Activated CD4-positive, alpha-beta memory T cell treated with anti-CD3 and anti-CD28 coated beads, Interleukin-2, amount 10 ng/mL, durations not matched to agents 7 days and 5 days (primary cell): Measurements from ENCODE around the gene DRD4. TPM values are rescaled to one million over a fixed set of nuclear protein-coding genes. Genes with fewer than 3 reads are reported as not detected.

Experiments used
- CTCF ChIA-PET: fragments of 350-600 bp; sonication (Branson Sonifier 250); formaldehyde crosslinking; loops from one replicate; lab custom pipeline; 2021; ENCODE audit warnings: antibody characterized with exemption, inconsistent platforms; lab: Charles Lee
- POLR2A ChIA-PET: fragments of 350-600 bp; sonication (Branson Sonifier 250); formaldehyde crosslinking; loops from one replicate; lab custom pipeline; 2021; ENCODE audit warnings: antibody characterized with exemption; lab: Charles Lee
- DNase-seq: peaks from one replicate; pipeline ENCODE4 v3.0.0-alpha.2; 2020
- H3K27ac Mint-ChIP-seq: one replicate; pipeline ENCODE4 v1.8.0; 2021; ENCODE audit warnings: mild to moderate bottlenecking, mixed read lengths
- H3K27me3 Mint-ChIP-seq: one replicate; pipeline ENCODE4 v1.8.0; 2021; ENCODE audit warnings: mixed read lengths
- H3K36me3 Mint-ChIP-seq: one replicate; pipeline ENCODE4 v1.8.0; 2021; ENCODE audit warnings: low read depth, mixed read lengths
- H3K4me1 Mint-ChIP-seq: one replicate; pipeline ENCODE4 v1.8.0; 2021; ENCODE audit warnings: mixed read lengths
- H3K4me3 Mint-ChIP-seq: one replicate; pipeline ENCODE4 v1.8.0; 2021; ENCODE audit warnings: mild to moderate bottlenecking, mixed read lengths
- H3K9me3 Mint-ChIP-seq: one replicate; pipeline ENCODE4 v1.8.0; 2021; ENCODE audit warnings: mixed read lengths
- total RNA-seq, 2 experiments: library from RNA; stranded (reverse); gene quantifications; one replicate each; pipeline ENCODE4 v1.2.3, GENCODE V29; 2021

The DRD4 gene
- total RNA-seq, 2 experiments from 2014 or later, result 0.18 to 0.20 TPM

GRCh38 chr11:601573-602245, 35.4 kb upstream of the DRD4 start:
- Mint-ChIP-seq H3K27ac (no peak overlapping the region), H3K4me1 (peaks cover 5% of the 10 kb centered on the region), H3K4me3 (no peak overlapping the region), H3K27me3 (no peaks in the 10 kb centered on the region), H3K36me3 (peaks cover 54% of the 10 kb centered on the region), H3K9me3 (no peaks in the 10 kb centered on the region)
- ChIA-PET CTCF (interaction anchor here (0.7 kb wide), 1 partner anchor 234 kb away, joined by 4 read pairs; no protein-coding TSS in a partner anchor), POLR2A (interaction anchor here (0.9 kb wide), 1 partner anchor 26 kb away, joined by 3 read pairs; the partner anchor contains the start of gene PHRF1)
- DNase-seq, result no peak

DNA sequence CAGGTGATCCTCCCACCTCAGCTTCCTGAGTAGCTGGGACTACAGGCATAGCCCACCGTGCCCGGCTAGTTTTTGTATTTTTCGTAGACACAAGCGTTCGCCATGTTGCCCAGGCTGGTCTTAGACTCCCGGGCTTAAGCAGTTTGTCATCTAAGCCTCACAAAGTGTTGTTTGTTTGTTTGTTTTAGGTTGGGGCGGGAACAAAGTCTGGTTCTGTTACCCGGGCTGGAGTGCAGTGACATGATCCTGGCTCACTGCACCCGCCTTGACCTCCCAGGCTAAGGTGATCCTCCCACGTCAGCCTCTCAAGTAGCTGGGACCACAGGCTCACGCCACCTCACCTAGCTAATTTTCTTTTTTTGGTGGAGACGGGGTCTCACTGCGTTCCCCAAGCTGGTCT, 33.9 kb upstream of the DRD4 start:
- H3K27me3 Mint-ChIP-seq, result no peaks in the 10 kb centered on the region
- H3K4me3 Mint-ChIP-seq, result no peak overlapping the region
- POLR2A ChIA-PET, result no interaction called here
- DNase-seq, result no peak
- no peaks in the 10 kb centered on the region for H3K9me3 Mint-ChIP-seq
- H3K36me3 Mint-ChIP-seq, result peaks cover 56% of the 10 kb centered on the region
- H3K4me1 Mint-ChIP-seq, result no peaks in the 10 kb centered on the region
- no peak overlapping the region for H3K27ac Mint-ChIP-seq
- CTCF ChIA-PET, result no interaction called here

DNA sequence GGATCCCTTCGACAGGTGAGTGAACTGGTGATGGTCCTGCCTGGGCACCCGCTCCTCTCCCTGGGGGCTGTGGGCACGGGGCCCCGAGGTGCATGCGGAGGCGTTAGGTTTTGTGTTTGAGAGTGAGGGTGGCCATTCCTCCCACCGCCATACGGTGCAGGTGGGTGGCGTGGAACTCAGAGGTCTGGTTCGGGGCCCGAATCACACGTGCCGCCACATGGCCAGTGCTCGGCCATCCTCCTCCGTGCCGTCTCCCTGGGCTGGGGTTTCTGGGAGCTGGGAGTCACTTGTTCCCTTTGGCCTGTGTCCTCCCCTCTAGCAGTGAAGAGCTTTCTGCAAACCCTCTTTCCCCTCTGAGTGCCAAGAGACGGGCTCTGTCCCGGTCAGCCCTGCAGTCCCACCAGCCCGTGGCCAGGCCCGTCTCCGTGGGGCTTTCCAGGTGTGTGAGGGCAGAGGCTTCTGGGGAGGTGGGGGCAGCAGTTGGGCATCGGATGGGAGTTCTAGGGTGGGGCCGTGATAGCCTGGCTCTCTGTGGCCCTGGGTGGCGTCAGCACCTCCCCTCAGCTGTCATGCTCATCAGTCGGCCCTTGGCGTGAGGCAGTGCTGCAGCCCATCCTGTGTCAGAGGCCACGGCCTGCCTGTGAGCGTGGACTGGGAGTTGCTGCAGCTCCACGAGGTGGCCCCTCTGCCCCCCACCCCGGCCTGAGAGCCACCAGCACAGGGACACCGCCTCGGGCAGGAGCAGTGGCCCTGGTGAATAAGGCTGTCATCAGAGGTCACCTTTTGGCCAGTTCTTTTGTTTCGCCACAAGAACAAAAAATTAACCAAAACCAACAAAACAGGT, 31.6 kb upstream of the DRD4 start:
- CTCF ChIA-PET, result no interaction called here
- POLR2A ChIA-PET, result interaction anchor here (1.3 kb wide), 1 partner anchor 9 kb away, joined by 5 read pairs; no protein-coding TSS in a partner anchor
- Mint-ChIP-seq H3K9me3 (no peaks in the 10 kb centered on the region), H3K27ac (no peak overlapping the region), H3K27me3 (no peaks in the 10 kb centered on the region), H3K4me3 (no peak overlapping the region), H3K4me1 (no peaks in the 10 kb centered on the region), H3K36me3 (peaks cover 59% of the 10 kb centered on the region)
- no peak for DNase-seq

GRCh38 chr11:606245-606644, 30.8 kb upstream of the DRD4 start:
- Mint-ChIP-seq H3K27ac (no peak overlapping the region), H3K9me3 (no peaks in the 10 kb centered on the region), H3K4me1 (no peaks in the 10 kb centered on the region), H3K36me3 (peaks cover 63% of the 10 kb centered on the region), H3K4me3 (no peak overlapping the region), H3K27me3 (no peaks in the 10 kb centered on the region)
- no peak for DNase-seq
- POLR2A ChIA-PET, result interaction anchor here (0.8 kb wide), 1 partner anchor 10 kb away, joined by 3 read pairs; the partner anchor contains the start of gene IRF7
- CTCF ChIA-PET, result no interaction called here

DNA sequence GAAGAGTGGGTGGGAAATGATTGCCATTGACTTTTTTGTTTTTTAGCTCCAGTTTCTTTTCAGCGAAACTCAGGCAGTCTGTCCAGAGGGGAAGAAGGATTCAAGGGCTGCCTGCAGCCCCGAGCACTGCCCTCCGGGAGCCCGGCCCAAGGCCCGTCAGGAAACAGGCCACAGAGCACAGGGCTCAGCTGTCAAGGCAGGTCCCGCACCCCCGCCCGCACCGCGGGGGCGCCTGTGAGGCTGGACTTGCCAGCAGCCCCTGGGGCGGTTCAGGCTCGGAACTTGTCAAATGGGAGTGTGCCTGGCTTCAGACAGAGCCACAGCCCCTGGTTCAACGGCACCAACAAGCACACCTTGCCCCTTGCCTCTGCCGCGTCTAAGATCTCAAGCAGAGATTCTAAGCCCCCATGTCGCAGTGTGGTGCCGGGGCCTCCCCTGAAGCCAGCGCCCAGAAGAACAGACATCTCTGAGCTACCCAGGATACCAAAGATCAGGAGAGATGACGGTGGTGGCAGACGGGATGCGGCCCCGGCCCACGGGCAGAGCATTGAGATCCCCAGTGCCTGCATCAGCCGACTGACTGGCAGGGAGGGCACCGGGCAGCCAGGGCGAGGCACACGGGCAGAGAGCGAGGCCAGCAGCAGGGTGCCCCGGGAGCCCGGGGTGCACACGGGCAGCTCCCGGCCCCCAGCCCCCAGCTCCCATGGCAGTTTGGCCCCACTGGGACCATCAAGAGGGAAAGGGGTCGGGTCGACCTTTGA, 29.9 kb upstream of the DRD4 start:
- H3K4me3 Mint-ChIP-seq, result no peak overlapping the region
- H3K27ac Mint-ChIP-seq, result no peak overlapping the region
- peaks cover 2% of the 10 kb centered on the region for H3K4me1 Mint-ChIP-seq
- peaks cover 63% of the 10 kb centered on the region for H3K36me3 Mint-ChIP-seq
- H3K9me3 Mint-ChIP-seq, result no peaks in the 10 kb centered on the region
- ChIA-PET POLR2A (interaction anchor here (0.8 to 1.6 kb wide), 2 partner anchors 9 to 20 kb away, joined by 3 read pairs; partner anchors contain the start of gene IRF7), CTCF (no interaction called here)
- DNase-seq, result no peak
- H3K27me3 Mint-ChIP-seq, result no peaks in the 10 kb centered on the region

- no peaks in the 10 kb centered on the region for H3K9me3 Mint-ChIP-seq
- H3K27ac Mint-ChIP-seq, result no peak overlapping the region
- no peak for DNase-seq
- peaks cover 3% of the 10 kb centered on the region for H3K4me1 Mint-ChIP-seq
- peaks cover 67% of the 10 kb centered on the region for H3K36me3 Mint-ChIP-seq
- H3K27me3 Mint-ChIP-seq, result no peaks in the 10 kb centered on the region
- ChIA-PET CTCF (no interaction called here), POLR2A (interaction anchor here (1.6 kb wide), 1 partner anchor 21 kb away, joined by 3 read pairs; no protein-coding TSS in a partner anchor)
- no peak overlapping the region for H3K4me3 Mint-ChIP-seq
Observed at GRCh38 chr11:607971-608659, 29.0 kb upstream of the DRD4 start.

GRCh38 chr11:608791-609251, 28.2 kb upstream of the DRD4 start:
- H3K27me3 Mint-ChIP-seq, result no peaks in the 10 kb centered on the region
- POLR2A ChIA-PET, result interaction anchor here (1.6 to 2.2 kb wide), 2 partner anchors 21 kb away, joined by 3 to 8 read pairs; no protein-coding TSS in a partner anchor
- H3K4me3 Mint-ChIP-seq, result no peak overlapping the region
- H3K27ac Mint-ChIP-seq, result no peak overlapping the region
- no peak for DNase-seq
- no peaks in the 10 kb centered on the region for H3K9me3 Mint-ChIP-seq
- H3K4me1 Mint-ChIP-seq, result peaks cover 6% of the 10 kb centered on the region
- peaks cover 69% of the 10 kb centered on the region for H3K36me3 Mint-ChIP-seq
- CTCF ChIA-PET, result no interaction called here

DNA sequence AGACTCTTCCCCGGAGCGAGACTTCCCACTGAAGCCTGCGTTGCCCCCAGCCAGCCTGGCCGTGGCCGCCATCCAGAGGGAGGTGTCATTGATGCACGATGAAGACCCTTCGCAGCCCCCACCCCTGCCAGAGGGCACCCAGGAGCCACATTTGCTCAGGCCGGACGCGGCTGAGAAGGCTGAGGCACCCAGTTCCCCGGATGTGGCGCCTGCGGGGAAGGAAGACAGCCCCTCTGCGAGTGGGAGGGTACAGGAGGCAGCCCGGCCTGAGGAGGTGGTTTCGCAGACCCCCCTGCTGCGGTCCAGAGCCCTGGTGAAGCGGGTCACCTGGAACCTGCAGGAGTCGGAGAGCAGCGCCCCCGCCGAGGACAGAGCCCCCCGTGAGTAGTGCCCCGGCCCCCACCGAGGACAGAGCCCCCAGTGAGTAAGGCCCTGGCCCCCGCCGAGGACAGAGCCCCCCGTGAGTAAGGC, 27.7 kb upstream of the DRD4 start:
- H3K4me3 Mint-ChIP-seq, result no peak overlapping the region
- peaks cover 6% of the 10 kb centered on the region for H3K4me1 Mint-ChIP-seq
- POLR2A ChIA-PET, result interaction anchor here (2.2 kb wide), 1 partner anchor 21 kb away, joined by 8 read pairs; no protein-coding TSS in a partner anchor
- DNase-seq, result no peak
- H3K9me3 Mint-ChIP-seq, result no peaks in the 10 kb centered on the region
- H3K27ac Mint-ChIP-seq, result no peak overlapping the region
- peaks cover 69% of the 10 kb centered on the region for H3K36me3 Mint-ChIP-seq
- H3K27me3 Mint-ChIP-seq, result no peaks in the 10 kb centered on the region
- CTCF ChIA-PET, result no interaction called here

GRCh38 chr11:610146-610801, 26.8 kb upstream of the DRD4 start:
- CTCF ChIA-PET, result no interaction called here
- no peaks in the 10 kb centered on the region for H3K9me3 Mint-ChIP-seq
- peaks cover 71% of the 10 kb centered on the region for H3K36me3 Mint-ChIP-seq
- POLR2A ChIA-PET, result interaction anchor here (2.2 kb wide), 1 partner anchor 22 kb away, joined by 8 read pairs; no protein-coding TSS in a partner anchor
- no peak for DNase-seq
- no peak overlapping the region for H3K4me3 Mint-ChIP-seq
- H3K4me1 Mint-ChIP-seq, result peaks cover 6% of the 10 kb centered on the region
- H3K27me3 Mint-ChIP-seq, result no peaks in the 10 kb centered on the region
- peak overlapping the region; percentile 42 for H3K27ac Mint-ChIP-seq

GRCh38 chr11:611001-611996, 25.8 kb upstream of the DRD4 start:
- ChIA-PET POLR2A (interaction anchor here (0.9 to 2.2 kb wide), 3 partner anchors 23 to 63 kb away, joined by 3 to 8 read pairs (median 3); no protein-coding TSS in a partner anchor), CTCF (no interaction called here)
- H3K4me3 Mint-ChIP-seq, result no peak overlapping the region
- no peaks in the 10 kb centered on the region for H3K9me3 Mint-ChIP-seq
- peaks cover 9% of the 10 kb centered on the region for H3K4me1 Mint-ChIP-seq
- no peaks in the 10 kb centered on the region for H3K27me3 Mint-ChIP-seq
- H3K27ac Mint-ChIP-seq, result peak overlapping the region; percentile 84
- H3K36me3 Mint-ChIP-seq, result peaks cover 70% of the 10 kb centered on the region
- DNase-seq, result no peak
